ENCODE measurements around the gene PLXNA1. TPM values are rescaled to one million over a fixed set of nuclear protein-coding genes. Genes with fewer than 3 reads are reported as not detected.

PLXNA1 gene
- total and polyA plus RNA-seq, 9 of the 15 experiments (the other 6 are each of a cell fraction or from before 2014, with no cell fraction given), result 0.23 to 59.9 (median 16.8) TPM

DNA sequence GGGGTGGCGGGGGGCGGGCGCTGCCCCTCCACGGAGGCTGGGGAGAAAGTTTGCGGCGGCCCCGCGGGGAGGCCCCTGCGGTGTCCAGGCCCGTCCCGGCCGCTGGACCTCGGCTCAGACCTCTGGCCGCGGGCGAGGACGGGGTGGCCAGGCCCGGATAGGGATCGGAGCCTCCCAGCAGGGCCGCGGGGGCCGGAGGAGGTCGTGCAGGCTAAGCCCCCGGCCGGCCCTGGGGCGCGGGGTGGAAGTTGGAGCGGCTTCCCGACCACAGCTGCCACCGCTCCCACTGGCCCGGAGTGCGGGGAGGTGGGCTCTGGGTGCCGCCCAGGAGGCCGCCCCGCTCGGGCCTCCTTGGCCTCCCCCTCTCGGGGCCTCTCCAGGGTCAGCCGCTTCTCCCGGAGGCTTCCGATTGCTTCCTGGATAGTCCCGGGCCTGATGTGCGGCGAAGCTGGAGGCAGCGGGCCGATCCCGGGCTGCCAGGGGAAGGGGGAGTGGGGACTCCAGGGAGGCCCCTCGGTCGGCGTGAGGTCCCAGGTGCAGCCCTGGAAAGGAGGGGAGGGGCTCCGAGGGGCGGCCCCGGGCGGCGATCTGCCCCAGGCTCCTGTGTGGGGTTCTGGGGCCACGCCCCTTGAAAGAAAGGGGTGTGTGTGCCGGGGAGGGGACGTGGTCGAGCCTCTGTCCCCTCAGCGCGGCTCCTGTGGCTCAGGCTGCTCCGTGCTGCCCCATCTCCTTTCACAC lies 907 bp downstream of the PLXNA1 start (continued):
- TF ChIP-seq POLR2G (IDR thresholded peaks at IDR 0.05; ENCODE audit: low read depth, low read length) (peak; percentile 43), ZBTB1 (CRISPR knock-in tag; IDR thresholded peaks at IDR 0.05; ENCODE audit: borderline replicate concordance, low read depth) (peak; percentile 47; the same call in 1 of the 2 replicates), SAP30 (IDR thresholded peaks at IDR 0.05; ENCODE audit: borderline replicate concordance, insufficient read depth, low read depth, low read length, poor library complexity, severe bottlenecking) (peak; percentile 69)

DNA sequence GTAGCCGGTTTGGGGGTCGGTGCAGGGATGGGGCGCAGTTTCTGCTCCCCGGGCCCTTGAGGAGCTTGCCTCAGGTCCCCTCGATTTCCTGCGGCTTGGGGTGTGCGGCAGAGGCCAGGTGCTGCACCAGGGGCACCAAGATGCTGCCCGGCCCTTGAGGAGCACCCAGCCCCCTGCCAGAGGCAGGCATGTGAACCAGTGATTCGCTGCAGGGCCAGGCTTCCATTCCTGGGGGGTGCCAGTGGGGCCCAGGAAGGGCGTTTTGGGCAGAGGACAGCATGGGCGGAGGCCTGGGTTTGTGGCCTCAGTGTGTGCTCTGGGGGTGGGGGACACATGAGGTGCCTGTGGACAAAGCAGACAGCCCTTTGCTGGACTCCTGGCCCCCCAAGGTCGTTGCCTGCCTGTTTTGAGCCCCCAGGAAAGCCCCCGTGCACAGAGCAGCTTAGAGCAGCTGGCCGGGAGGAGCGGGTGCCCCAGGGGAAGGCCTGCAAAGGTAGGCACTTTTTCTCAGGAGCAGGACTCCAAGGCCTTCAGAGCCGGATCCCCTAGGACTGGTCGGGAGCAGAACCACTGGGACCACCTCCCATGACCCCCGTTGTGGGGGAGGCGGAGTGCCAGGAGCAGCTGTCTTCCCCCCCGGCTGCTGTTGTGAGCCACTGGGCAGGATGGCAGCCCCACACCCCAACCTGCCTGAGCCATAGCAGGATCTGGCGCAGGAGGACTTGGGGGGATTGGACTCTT lies 1.6 kb downstream of the PLXNA1 start:
- Histone ChIP-seq H3K4me1 (replicated peaks in 1 of 2; ENCODE audit: control insufficient read depth in 2 of 2, insufficient read depth in 2 of 2, low read length in 2 of 2) (peaks cover 21 to 65% of the 10 kb centered on the region in 2 experiments), H3K4me3 (peak overlapping the region; percentile 62), H4K20me1 (replicated peaks; ENCODE audit: control insufficient read depth, insufficient read depth, low read length) (peaks cover 43% of the 10 kb centered on the region), H3K27me3 (ENCODE audit: control insufficient read depth in 2 of 2, insufficient read depth in 2 of 2, low read length in 2 of 2) (no peaks in the 10 kb centered on the region), H3K27ac (ENCODE audit: extremely low read depth, low read depth, low read length) (peak overlapping the region; percentile 65; the same call in 1 of the 3 replicates), H2AFZ (ENCODE audit: low read depth, low read length) (no peak overlapping the region), H3K9ac (ENCODE audit: insufficient read depth in 1 of 2, low read depth in 2 of 2, low read length in 2 of 2) (peak overlapping the region; percentile 63 to 90; a peak in 3 of 4 replicates), H3K9me1 (ENCODE audit: control insufficient read depth, insufficient read depth, low read length) (peaks cover 17% of the 10 kb centered on the region), H3K36me3 (ENCODE audit: control insufficient read depth, insufficient read depth, low read length) (peaks cover 24% of the 10 kb centered on the region; the same call in 2 of the 3 replicates), H3K9me3 (replicated peaks; ENCODE audit: control insufficient read depth, insufficient read depth, low read depth, low read length) (no peaks in the 10 kb centered on the region), H3K4me2 (ENCODE audit: insufficient read depth, low read length) (peak overlapping the region; percentile 63), H3K79me2 (ENCODE audit: control insufficient read depth, insufficient read depth, low read length) (peaks cover 63% of the 10 kb centered on the region)
- intact Hi-C loops (cut with micrococcal nuclease) (loop anchor here (5.0 to 10.0 kb wide), 3 partner anchors 72 to 300 kb away; no protein-coding TSS in a partner anchor), in situ Hi-C loops (cut with MboI) (no loop called here)
- no peak for FAIRE-seq
- ATAC-seq, result no peak
- 29% methylated on average over 15 of the region's 21 CpGs for WGBS (ENCODE audit: insufficient coverage, low coverage, missing lambda C conversion rate)
- TSS peak; percentile 43 for BruUV-seq (replicated peaks)
- CTCF ChIA-PET (ENCODE audit: low intra/inter-chr PET ratio), result no interaction called here
- DNase-seq (ENCODE audit: extremely low read depth in 1 of 4, low spot score in 3 of 4), result no peak
- POLR2A ChIA-PET, result interaction anchor here (0.7 to 0.8 kb wide), 2 partner anchors 14 to 227 kb away, joined by 3 to 4 read pairs; no protein-coding TSS in a partner anchor
- TF ChIP-seq ZNF699 (CRISPR knock-in tag; IDR thresholded peaks at IDR 0.05; ENCODE audit: insufficient replicate concordance) (no peak), U2AF2 (optimal IDR thresholded peaks at IDR 0.05; ENCODE audit: low read depth, low read length) (no peak), POLR2G (IDR thresholded peaks at IDR 0.05; ENCODE audit: low read depth, low read length) (peak; percentile 10; the same call in 1 of the 2 replicates), CBX1 (IDR thresholded peaks at IDR 0.05; ENCODE audit: low read depth) (no peak), RERE (CRISPR knock-in tag; IDR thresholded peaks at IDR 0.05; ENCODE audit: borderline replicate concordance) (no peak), ZBTB7A (IDR thresholded peaks at IDR 0.05; ENCODE audit: borderline replicate concordance, control insufficient read depth, low read depth, low read length) (peak; percentile 16; the same call in 1 of the 2 replicates)
- TF ChIP-seq, protein P1, sequence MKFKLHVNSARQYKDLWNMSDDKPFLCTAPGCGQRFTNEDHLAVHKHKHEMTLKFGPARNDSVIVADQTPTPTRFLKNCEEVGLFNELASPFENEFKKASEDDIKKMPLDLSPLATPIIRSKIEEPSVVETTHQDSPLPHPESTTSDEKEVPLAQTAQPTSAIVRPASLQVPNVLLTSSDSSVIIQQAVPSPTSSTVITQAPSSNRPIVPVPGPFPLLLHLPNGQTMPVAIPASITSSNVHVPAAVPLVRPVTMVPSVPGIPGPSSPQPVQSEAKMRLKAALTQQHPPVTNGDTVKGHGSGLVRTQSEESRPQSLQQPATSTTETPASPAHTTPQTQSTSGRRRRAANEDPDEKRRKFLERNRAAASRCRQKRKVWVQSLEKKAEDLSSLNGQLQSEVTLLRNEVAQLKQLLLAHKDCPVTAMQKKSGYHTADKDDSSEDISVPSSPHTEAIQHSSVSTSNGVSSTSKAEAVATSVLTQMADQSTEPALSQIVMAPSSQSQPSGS (CRISPR knock-in tag; IDR thresholded peaks at IDR 0.05), result no peak

Data from K562 (cell line).